ENCODE results near the gene ABITRAM. TPM values are rescaled to one million over a fixed set of nuclear protein-coding genes. Genes with fewer than 3 reads are reported as not detected.

The ABITRAM gene
- total RNA-seq, 2 donors from 2014 or later, result 6.0 to 6.7 TPM

GRCh38 chr9:108972186-108972585 is 38.0 kb downstream of the ABITRAM start:
- H3K9me3 ChIP-seq, result no peaks in the 10 kb centered on the region
- H3K27ac ChIP-seq, result no peak overlapping the region
- H3K4me3 ChIP-seq, result no peak overlapping the region
- intact Hi-C loops (cut with DNase I), result no loop called here
- no peak for TF ChIP-seq POLR2A (IDR thresholded peaks at IDR 0.05)
- TF ChIP-seq CTCF (IDR thresholded peaks at IDR 0.05), result no peak
- TF ChIP-seq POLR2AphosphoS5 (IDR thresholded peaks at IDR 0.05), result no peak
- DNase-seq (ENCODE audit: low spot score), result no peak
- no peaks in the 10 kb centered on the region for H3K4me1 ChIP-seq (replicated peaks)
- H3K36me3 ChIP-seq, result no peaks in the 10 kb centered on the region
- 61% methylated on average over 3 of the region's 3 CpGs for WGBS
- H3K27me3 ChIP-seq (replicated peaks; ENCODE audit: insufficient read depth), result no peaks in the 10 kb centered on the region

GRCh38 chr9:108972626-108973209 is 38.5 kb downstream of the ABITRAM start:
- DNase-seq (ENCODE audit: low spot score), result no peak
- H3K4me1 ChIP-seq (replicated peaks), result no peaks in the 10 kb centered on the region
- H3K27me3 ChIP-seq (replicated peaks; ENCODE audit: insufficient read depth), result no peaks in the 10 kb centered on the region
- TF ChIP-seq POLR2AphosphoS5 (IDR thresholded peaks at IDR 0.05), result no peak
- TF ChIP-seq POLR2A (IDR thresholded peaks at IDR 0.05), result no peak
- no peak for TF ChIP-seq CTCF (IDR thresholded peaks at IDR 0.05)
- intact Hi-C loops (cut with DNase I), result no loop called here
- H3K9me3 ChIP-seq, result no peaks in the 10 kb centered on the region
- 26% methylated on average over 2 of the region's 2 CpGs for WGBS
- H3K36me3 ChIP-seq, result no peaks in the 10 kb centered on the region
- H3K4me3 ChIP-seq, result no peak overlapping the region
- no peak overlapping the region for H3K27ac ChIP-seq

- no peaks in the 10 kb centered on the region for H3K27me3 ChIP-seq (replicated peaks; ENCODE audit: insufficient read depth)
- H3K4me1 ChIP-seq (replicated peaks), result no peaks in the 10 kb centered on the region
- H3K9me3 ChIP-seq, result no peaks in the 10 kb centered on the region
- no peak overlapping the region for H3K27ac ChIP-seq
- no peak overlapping the region for H3K4me3 ChIP-seq
- no peak for TF ChIP-seq POLR2AphosphoS5 (IDR thresholded peaks at IDR 0.05)
- TF ChIP-seq CTCF (IDR thresholded peaks at IDR 0.05), result no peak
- no peak for TF ChIP-seq POLR2A (IDR thresholded peaks at IDR 0.05)
- DNase-seq (ENCODE audit: low spot score), result no peak
- WGBS, result 26% methylated on average over 5 of the region's 5 CpGs
- intact Hi-C loops (cut with DNase I), result no loop called here
- no peaks in the 10 kb centered on the region for H3K36me3 ChIP-seq
These were observed 39.7 kb downstream of the ABITRAM start for GRCh38 chr9:108973895-108974294.

GRCh38 chr9:108978205-108978604 is 44.0 kb downstream of the ABITRAM start:
- Histone ChIP-seq H3K36me3 (no peaks in the 10 kb centered on the region), H3K9me3 (no peaks in the 10 kb centered on the region), H3K27ac (no peak overlapping the region), H3K4me3 (no peak overlapping the region), H3K27me3 (replicated peaks; ENCODE audit: insufficient read depth) (no peaks in the 10 kb centered on the region), H3K4me1 (replicated peaks) (no peaks in the 10 kb centered on the region)
- WGBS, result 9% methylated on average over 1 of the region's 1 CpG
- no peak for DNase-seq (ENCODE audit: low spot score)
- intact Hi-C loops (cut with DNase I), result no loop called here
- TF ChIP-seq CTCF (IDR thresholded peaks at IDR 0.05) (no peak), POLR2AphosphoS5 (IDR thresholded peaks at IDR 0.05) (no peak), POLR2A (IDR thresholded peaks at IDR 0.05) (no peak)

- 83% methylated on average over 2 of the region's 2 CpGs for WGBS
- Histone ChIP-seq H3K9me3 (no peaks in the 10 kb centered on the region), H3K27ac (no peak overlapping the region), H3K36me3 (no peaks in the 10 kb centered on the region), H3K4me3 (no peak overlapping the region), H3K4me1 (replicated peaks) (no peaks in the 10 kb centered on the region), H3K27me3 (replicated peaks; ENCODE audit: insufficient read depth) (no peaks in the 10 kb centered on the region)
- intact Hi-C loops (cut with DNase I), result no loop called here
- DNase-seq (ENCODE audit: low spot score), result no peak
- TF ChIP-seq CTCF (IDR thresholded peaks at IDR 0.05) (no peak), POLR2A (IDR thresholded peaks at IDR 0.05) (no peak), POLR2AphosphoS5 (IDR thresholded peaks at IDR 0.05) (no peak)
These were observed 46.7 kb downstream of the ABITRAM start for GRCh38 chr9:108980893-108981292.
